Upper lobe of left lung (tissue), 4 donors: ENCODE results near the gene TMEM86A.

Experiments used
- POLR2A ChIP-seq, 4 donors: fragments of 450-650 bp; IDR thresholded peaks; one replicate each; pipeline ENCODE4 v1.5.1; 2016 to 2017; ENCODE audit warnings: antibody characterized with exemption in 4 of 4, mild to moderate bottlenecking in 2 of 4
- TF ChIP-seq, protein P1 (sequence below), 6 experiments: fragments of 450-650 bp in 4 of 6; fragments of 200-600 bp in 2 of 6; sonication (generic) in 2 of 6; IDR thresholded peaks; one replicate each; pipeline ENCODE4 v1.5.1; 2016 to 2019; ENCODE audit warnings: antibody characterized with exemption in 6 of 6

- TF ChIP-seq POLR2A (IDR thresholded peaks at IDR 0.05): no peak
- TF ChIP-seq, protein P1, sequence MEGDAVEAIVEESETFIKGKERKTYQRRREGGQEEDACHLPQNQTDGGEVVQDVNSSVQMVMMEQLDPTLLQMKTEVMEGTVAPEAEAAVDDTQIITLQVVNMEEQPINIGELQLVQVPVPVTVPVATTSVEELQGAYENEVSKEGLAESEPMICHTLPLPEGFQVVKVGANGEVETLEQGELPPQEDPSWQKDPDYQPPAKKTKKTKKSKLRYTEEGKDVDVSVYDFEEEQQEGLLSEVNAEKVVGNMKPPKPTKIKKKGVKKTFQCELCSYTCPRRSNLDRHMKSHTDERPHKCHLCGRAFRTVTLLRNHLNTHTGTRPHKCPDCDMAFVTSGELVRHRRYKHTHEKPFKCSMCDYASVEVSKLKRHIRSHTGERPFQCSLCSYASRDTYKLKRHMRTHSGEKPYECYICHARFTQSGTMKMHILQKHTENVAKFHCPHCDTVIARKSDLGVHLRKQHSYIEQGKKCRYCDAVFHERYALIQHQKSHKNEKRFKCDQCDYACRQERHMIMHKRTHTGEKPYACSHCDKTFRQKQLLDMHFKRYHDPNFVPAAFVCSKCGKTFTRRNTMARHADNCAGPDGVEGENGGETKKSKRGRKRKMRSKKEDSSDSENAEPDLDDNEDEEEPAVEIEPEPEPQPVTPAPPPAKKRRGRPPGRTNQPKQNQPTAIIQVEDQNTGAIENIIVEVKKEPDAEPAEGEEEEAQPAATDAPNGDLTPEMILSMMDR (IDR thresholded peaks at IDR 0.05): no peak
These were observed 5.6 kb downstream of the TMEM86A start for GRCh38 chr11:18704045-18704645.
